GM15510 (cell line): ENCODE results near the gene KCNT1.

Experiments used
- POLR2A ChIP-seq: IDR thresholded peaks from 3 replicates; pipeline ENCODE4 v1.6.1; 2011; ENCODE audit warnings: borderline replicate concordance; ENCODE audit not compliant: insufficient read length; ENCODE audit errors: extremely low read depth

The KCNT1 gene

DNA sequence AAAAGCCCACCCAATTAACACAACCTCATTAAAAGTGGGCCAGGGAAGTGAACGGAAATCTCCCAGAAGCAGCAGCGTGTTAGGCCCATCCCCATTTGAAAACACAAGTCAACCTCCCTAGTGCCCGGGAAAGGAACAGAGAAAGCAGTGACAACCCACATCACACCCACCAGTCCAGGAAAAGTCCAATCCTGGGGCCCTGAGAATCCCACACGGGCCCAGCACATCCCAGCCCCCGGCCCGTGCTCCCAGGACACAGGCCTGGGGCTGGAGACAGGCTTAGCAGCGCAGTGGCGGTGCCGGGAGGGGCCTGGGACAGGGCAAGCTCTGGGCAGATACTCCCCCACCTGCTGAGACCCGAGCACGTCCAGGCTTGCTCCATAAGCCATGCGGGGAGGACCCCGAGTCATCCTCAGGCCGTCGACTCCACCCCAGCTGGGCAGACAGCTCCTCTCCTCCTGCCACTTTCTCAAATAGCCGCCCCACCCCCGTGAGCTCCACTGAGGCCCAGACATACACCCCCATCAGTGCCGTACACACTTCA, 101.0 kb downstream of the KCNT1 start:
- TF ChIP-seq POLR2A: no peak

DNA sequence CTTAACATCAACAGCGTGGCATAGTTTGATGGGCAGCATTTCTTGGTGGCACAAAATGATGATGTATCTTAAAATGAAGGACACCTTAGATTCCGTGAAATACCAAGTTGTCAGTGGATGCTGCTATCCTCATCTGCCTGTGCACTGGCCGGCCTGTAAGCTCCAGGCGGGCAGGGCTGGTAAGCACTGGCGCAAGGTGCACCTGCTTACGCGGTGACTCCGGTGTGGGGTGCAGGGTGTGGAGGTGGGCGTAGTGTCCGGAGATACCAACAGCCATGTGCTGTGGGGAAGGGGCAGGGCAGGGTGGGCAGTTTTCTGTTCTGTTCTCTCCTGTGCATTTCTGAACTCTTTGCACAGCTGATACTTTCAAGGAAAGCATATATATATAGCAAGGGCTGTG, 101.5 kb downstream of the KCNT1 start:
- no peak for TF ChIP-seq POLR2A

DNA sequence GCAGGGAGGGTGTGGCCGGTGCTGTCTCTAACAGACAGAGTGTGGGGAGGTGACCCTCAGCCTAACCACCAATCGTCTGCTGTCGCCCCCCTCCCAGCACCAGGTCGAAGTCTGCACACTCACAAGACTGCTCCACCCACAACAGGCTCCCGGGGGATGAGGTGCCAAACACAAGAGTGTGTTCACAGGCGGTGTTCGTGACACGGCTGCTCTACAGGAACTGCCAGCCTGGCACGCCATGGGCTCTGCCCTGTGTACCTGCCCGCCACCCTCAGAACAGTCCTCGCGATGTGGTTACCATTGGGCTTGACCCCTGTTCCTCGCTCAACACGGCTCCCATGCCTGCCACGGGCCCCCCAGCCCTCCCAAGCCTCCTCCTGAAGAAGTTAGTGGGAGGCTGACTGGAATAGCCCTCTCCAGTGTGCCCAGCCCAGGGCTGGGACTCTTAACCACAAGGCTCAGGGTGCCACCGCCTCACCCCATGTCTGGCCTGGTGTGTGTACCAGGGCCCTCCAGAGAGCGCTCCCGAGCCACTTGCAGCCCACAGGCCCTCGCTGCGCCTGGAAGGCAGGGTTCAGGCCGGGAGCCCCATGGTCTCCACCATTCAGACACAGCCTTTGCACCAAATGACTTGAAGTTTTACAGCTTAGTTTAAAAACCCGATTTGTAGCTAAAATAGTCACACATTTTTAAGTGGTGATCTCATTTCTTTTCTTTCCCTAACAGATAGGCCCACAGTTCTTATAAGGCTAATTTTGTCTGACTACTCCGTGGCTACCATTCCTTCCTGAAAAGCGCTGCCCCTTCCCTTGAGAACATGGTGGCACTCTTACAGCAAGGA, 102.8 kb downstream of the KCNT1 start:
- no peak for TF ChIP-seq POLR2A

DNA sequence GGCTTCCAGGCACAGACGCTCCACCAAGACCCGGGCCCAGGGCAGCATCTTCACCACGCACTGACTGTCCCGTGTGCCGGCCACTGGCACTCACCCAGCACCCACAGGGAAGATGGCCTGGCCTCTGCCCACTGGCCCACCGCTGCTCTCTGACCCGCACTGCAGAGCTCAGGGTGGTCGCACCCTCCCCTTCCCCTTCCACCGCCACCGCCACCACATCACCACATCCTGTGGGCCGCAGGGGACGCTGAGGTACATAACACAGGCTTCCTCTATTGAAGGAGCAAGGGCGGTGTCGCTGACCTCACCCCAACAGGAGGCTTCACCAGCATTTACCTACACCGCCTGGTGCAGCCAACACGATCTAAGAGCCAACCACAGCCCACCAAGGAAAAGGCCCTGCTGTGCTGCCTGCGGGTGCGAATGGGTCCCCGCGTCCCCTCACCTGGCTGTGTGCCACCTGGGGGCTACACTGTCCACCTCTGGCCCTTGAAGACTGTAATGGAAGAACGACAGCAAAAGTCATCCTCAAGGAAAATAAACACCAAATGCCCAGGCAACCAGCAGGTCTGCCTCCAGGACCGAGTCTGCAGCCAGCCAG, 103.5 kb downstream of the KCNT1 start:
- TF ChIP-seq POLR2A: no peak

DNA sequence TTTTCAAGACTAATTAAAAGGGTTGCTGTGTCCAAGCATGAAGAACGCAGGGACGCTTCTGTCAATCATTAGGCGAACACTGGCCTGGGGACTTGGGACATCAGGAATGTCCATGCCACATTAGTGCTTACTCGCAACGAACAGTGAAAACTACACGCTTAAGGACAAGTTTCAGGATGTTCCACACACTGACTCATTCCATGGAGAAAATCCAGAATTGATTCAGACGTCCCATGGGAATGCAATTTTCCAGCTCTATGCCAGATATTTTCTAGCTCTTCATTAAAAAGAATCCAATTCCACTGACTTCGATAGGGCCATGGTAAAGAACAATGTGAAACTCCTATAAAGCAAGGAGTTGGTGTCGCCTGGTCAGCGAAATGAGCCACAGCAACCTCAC, 107.2 kb downstream of the KCNT1 start:
- TF ChIP-seq POLR2A: no peak

DNA sequence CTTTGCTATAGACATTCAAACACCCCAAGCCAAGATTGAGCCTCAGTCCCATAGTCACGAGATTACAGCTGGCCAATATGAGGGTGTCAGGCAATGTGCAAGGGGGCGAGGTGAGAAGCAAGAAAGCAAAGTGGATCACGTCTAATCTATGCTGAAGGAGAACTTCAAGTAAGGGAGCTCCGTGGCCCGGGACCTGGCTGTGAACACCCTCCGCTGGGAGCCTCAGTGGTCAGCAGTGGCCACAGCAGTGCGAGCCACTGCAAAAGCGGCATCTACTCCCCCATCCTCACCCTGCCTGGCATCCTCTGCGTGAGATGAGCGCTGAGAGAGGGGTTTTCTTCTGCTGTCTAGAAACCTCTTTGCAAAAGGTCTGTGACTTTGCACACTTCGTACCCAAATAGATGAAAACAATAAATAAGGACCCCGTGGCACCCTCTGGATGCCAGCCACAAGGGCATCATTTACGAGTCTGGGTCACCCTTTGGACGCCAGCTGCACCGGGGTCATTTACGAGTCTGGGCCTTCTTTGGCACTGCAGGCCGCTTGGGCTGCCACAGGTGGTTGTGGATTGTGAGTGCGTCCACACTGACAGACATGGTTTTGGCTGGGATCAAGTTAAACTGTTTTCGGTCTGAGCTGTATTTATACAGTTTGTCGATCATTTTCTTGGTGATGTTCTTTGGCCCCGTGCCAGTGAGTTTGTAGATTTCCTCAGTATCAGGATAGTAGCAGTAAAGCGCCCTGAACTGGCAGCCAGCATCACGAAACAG, 109.0 kb downstream of the KCNT1 start:
- no peak for TF ChIP-seq POLR2A

DNA sequence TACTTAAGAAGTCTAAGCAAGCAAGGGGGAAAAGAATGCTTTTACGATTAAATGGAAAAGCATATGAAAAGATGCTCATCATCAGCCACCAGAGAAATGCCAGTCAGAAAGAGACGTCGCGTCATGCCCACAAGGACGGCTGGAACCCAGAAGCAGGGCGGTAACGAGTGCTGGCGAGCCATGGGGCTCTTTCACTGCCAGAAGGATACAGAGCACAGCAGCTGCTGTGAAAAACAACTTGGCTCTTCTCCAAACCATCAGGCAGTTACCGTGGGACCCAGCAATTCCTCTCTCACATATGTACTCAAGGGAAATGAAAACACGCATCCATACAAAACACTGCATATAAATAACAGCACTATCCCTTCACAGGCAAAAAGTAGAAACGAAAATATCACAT, 109.8 kb downstream of the KCNT1 start:
- TF ChIP-seq POLR2A: no peak

DNA sequence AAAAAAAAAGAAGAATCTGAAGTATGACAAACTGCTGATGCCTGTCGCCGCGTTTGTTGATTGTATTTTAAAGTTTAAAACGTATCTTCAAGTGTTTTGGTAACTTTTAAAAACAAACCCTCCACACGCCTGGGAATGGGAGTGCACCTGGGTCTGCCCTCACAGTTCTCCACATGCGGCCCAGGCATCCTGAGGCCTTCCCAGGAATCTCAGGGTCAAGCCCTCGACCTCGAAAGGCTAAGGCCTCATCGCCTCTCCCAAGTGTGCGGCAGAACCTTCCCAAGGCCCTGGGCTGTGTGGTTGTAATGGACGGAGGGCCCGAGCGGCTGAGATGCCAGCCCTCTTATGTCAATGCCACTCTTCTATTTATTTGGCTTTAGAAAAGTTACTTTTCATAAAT, 111.0 kb downstream of the KCNT1 start:
- no peak for TF ChIP-seq POLR2A

DNA sequence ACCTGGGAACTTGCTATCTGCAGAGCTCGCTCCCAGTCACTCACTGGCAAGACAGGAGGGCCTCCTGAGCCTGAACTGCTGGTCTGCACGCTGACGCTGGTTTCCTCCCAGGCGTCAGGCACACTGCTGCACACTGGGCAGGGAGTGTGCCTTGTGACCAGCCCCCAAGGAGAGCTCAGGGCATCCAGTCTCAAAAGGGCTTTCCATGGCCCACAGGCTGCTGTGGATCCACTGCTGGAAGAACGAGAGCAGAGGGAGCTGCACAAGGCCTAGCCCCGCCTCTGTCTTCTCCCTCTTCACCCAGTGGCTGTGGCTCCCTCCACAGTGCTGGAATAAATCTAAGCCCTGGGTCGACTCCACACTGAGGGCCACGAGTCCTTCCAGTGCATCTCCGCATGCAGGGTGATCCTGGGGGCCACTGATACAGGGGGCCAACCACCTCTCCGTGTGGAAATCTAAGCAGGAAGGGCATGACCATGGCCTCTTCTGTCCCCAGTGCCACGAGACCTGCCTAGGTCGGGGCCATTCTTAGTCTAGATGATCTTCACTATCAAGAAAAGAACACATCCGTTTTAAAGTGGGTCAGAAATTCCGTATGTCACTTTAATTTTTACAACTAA, 111.8 kb downstream of the KCNT1 start:
- TF ChIP-seq POLR2A: no peak

DNA sequence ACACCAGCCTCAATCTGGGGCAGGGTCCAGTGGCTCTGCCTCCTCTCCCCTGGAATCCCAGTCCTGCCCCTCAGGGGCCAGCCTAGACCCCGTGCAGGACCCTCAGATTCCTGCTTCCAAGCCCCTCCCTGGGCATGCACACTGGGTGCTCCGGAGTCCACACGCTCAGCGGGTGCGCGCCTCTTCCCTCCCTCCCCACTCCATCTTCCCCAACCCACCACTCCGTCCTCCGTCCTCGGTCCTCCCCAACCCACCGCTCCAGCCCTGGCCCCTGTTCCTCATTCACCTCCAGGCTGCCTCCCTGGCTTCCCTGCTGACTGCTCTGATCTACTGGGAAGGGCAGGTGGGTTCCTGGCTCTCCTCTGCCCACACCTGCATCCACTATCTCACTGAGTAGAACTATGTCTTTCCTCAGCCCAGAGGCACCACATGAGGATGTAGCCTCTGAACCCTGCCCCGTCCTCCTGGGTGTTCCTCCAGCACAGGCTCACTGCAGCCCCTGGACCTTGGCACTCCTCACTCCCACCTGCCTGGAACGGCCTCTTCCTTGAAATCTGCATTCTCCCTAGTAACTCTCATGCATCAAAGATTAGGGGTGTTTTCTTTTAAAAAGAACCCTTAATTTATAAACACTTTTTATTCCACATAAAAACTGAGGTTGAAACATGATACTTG, 112.6 kb downstream of the KCNT1 start:
- no peak for TF ChIP-seq POLR2A

DNA sequence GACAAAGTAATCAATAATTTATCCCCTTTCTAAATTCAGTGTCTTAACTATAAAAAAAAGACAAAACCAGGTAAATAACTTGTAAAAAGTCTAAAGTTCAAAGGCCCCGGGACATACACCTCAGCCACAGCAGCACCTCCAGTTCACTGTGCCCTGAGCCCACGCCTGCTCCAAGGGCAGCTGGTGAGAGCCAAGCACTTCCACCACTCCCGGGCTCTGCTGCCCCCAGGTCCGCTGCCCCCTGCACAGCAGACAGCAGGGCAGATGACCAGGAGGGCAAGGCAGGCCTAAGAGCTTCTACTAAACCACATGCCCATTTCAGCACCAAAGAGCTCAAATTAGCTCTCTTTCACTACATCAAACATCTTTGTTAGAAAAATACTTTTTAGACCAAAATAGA, 113.4 kb downstream of the KCNT1 start:
- TF ChIP-seq POLR2A: no peak

DNA sequence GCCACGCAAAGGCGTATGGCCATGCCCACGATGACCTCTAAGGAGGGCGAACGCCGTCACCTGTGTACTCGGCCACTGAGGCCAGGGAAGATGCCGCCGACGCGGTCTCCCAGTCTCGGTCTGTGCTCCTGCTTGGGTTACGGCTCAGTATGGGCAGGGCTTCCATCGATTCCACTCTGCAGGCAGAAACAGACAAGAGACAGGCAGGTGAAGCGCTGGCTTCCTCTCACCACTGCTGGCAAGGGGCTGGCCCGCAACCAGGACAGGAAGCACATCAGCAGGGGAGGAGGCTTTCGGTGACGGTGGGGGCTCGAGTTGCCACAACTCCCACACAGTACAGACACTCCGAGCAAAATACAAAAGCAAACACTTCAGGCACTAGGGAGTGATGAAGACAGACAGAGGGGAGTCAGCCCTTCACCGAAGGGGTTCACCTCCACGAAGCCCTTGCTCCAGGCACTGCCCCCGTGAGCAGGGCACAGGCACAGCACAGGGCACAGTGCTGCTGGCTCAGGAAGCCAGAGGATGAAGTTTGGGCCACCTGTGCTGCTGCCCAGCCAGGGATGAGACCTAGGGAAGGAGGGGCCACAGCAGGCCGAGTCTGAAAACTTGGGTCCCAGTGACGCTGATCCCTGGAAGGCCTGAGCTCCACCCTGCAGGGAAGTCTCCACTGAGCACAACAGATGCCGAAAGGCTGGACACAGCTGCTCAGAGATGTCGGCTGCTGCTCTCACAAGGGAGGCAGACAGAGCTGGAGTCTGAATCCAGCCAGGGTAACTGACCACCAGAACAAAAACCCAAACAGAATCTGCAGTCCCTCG, 114.1 kb downstream of the KCNT1 start:
- no peak for TF ChIP-seq POLR2A

DNA sequence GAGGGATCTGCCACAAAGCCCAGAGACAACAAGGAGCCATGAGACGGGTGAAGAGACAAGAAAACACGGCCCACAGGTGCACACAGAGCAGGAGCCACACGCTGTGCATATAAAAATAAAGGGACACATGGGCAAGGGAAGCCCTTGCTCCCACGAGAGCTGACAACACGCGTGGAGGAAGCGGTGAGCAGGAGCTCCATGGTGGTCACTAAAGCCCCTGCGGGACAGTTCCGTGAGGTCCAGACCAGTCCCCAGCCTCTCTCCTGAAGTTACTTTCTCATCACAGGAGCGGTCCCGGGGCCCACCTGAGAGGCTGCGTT, 114.6 kb downstream of the KCNT1 start:
- TF ChIP-seq POLR2A: no peak
